GM21786 (cell line): Measurements from ENCODE around the gene PTRHD1.
"Not testable (repeated sequence)": the region's sequence is repeated elsewhere in the genome, so short reads cannot be mapped to it uniquely, and the experiment has no call there.

ENCODE experiments used
- ATAC-seq: cut with Tn5 transposase; IDR thresholded peaks from one replicate; pipeline ENCODE4 v1.9.1; 2021; ENCODE audit not compliant: unreplicated experiment

Gene PTRHD1

DNA sequence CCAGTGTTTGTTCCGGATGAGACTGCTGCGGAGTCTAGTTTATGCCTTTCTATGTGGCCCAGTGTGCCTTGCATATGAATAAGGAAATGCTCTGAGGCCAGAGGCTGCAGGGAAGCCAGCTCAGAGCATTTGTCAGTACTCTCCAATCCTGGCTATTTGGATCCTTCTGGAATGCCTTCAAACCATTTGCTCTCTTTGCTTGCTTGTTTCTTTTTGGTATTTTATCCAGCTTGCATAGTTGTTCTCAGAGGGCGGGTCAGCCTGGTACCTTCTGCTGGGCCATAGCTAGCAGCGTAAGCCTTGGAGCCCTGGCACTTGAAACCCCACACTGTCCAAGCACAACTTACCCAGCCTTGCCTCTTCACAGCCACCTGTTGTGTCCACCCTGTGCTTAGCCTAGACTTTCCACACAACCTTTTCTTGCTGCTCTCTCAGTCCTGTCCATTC is 20.5 kb upstream of the PTRHD1 start:
- ATAC-seq, result no peak

DNA sequence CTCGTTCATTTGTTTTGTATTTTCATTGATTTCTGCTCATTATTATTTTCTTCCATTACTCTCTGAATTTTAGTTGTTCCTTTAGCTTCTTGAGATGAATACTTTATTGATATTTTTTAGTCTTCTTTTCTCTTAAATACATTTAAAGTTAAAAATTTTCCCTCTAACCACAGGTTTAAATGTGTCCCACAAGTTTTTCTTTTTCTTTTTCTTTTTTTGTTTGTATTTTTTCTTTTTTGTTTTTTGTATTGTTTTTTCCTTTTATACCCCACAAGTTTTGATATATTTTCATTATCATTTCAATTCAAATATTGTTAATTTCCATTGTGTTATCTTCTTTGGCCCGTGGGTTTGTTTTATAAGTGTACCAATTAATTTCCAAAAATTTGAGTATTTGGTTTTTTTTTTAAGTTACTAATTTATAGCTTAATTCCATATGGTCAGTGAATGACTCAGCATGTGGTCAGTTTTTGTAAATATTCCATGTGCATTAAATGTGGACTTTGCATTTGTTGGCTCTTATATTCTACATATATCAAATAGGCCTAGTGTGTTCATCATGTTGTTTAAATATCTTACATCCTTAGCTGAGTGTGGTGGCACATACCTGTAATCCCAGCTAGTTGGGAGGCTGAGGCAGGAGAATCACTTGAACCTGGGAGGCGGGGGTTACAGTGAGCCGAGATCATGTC is 16.3 kb upstream of the PTRHD1 start:
- ATAC-seq, result no peak

DNA sequence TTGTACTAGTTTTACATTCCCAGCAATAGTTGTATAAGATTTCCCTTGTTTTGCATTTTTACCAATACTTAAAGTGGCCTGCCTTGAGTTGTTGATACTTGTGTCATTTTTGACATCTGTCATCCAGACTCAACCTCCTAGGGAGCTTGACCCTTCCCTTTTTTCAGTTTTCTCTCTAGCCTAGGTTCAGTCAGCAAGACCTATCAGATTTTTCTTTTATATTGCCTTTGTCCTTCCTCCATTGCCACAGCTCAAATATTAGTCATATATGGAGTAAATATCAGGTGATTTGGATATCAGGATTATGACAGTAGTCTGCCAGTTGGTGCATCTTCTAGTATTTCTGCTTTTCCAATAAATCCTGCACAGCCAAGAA is 13.5 kb upstream of the PTRHD1 start:
- no peak for ATAC-seq

DNA sequence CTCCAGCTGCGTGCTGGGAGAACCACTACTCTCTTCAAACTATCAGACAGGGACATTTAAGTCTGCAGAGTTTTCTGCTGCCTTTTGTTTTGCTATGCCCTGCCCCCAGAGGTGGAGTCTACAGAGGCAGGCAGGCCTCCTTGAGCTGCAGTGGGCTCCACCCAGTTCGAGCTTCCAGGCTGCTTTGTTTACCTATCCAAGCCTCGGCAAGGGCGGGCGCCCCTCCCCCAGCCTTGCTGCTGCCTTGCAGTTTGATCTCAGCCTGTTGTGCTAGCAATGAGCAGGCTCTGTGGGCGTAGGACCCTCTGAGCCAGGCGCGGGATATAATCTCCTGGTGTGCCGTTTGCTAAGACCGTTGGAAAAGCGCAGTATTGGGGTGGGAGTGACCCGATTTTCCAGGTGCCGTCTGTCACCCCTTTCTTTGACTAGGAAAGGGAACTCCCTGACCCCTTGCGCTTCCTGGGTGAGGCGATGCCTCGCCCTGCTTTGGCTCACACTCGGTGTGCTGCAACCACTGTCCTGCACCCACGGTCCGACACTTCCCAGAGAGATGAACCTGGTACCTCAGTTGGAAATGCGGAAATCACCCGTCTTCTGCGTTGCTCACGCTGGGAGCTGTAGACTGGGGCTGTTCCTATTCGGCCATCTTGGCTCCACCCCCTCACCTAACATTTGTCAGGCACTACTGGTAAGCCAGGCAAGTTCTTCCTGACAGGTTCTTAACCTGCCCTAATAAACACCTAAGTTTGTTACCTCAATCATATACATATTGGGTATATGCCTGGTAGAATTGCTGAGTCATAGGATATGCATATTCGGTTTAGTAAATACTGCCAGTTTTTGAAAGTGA is 12.8 kb upstream of the PTRHD1 start:
- ATAC-seq, result not testable (repeated sequence)

DNA sequence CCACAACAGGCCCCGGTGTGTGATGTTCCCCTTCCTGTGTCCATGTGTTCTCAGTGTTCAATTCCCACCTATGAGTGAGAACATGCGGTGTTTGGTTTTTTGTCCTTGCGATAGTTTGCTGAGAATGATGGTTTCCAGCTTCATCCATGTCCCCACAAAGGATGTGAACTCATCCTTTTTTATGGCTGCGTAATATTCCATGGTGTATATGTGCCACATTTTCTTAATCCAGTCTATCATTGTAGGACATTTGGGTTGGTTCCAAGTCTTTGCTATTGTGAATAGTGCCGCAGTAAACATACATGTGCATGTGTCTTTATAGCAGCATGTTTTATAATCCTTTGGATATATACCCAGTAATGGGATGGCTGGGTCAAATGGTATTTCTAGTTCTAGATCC is 7.3 kb upstream of the PTRHD1 start:
- not testable (repeated sequence) for ATAC-seq

DNA sequence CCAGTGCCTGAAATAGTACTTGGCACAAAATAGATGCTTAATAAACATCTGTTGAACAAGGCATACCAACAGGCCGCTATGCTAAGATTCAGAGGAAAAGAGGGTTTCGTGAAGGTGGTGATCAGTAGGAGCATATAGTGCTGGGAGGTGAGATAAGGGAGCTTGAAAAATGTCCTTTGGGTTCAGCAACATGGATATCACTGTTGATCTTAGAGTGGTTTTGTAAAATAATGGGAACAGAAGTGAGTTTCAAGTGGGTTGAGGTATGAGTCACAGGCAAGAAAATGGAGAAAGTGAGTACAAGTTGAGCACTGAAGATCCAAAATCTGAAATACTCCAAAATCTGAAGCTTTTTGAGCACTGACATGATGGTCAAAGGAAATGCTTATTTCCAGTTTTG is 4.5 kb upstream of the PTRHD1 start:
- no peak for ATAC-seq

DNA sequence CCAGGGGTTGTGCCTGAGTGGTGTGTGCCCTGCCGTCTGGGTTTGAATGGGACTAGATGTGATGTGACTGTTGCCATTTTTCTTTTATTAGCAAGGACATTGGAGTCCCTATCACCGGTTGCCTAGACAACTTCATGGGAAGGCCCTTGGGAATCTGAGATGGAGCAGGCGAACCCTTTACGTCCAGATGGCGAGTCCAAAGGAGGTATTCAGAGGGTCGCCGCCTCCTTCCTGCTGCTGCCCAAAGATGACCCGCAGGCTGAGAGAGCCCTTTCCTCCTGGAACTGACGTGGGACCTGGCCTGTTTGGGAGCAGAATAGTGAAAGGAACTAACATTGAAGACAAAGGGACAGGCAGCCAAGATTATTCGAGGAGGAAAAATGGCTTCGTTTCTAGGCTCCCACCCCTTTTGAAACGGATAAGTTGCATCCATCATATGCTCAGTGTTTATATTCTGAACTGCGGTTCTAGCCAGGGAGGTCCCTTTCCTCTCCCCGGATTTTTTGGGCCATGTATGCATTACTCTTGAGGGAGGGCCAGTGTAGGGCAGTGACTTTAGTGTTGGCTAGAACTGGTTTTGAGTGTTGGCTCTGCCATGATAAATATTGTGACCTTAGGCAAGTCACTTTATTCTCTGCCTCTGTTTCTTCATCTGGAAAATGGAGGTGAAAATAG is 707 bp upstream of the PTRHD1 start:
- no peak for ATAC-seq

DNA sequence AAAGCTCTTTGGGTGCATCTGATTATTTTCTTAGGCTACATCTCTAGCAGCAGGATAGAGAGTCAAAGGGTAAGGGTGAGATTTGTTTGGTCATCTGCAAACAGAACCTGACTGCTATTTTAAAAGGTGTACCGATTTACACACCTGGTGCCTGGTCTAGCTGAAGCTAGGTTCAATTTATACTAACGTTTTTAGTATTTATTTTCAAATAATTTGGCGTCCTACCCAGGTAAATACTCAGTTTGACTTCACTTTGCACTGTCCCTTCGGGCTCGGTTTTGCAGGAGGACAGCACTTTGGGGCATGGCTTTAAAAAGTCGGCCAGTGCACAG is 683 bp downstream of the PTRHD1 start:
- no peak for ATAC-seq

DNA sequence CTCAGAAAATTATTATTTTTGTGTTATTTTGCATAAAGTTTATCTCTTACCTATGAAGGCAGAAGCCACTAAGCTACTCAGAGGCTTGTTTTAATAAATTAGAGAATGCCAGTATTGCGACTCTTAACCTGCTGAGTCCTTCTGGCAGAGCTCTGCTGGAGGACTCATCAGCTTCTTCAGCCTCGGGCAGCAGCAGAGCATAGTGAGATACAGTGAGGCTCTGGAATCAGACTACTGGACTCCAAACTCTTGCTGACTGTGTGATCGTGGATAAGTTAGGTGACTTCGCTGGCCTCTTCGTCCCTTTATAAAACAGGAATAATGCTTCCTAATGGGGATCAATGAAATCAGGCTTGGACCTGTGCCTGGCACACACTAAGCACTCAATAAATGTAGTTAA is 1.7 kb downstream of the PTRHD1 start:
- ATAC-seq, result no peak

DNA sequence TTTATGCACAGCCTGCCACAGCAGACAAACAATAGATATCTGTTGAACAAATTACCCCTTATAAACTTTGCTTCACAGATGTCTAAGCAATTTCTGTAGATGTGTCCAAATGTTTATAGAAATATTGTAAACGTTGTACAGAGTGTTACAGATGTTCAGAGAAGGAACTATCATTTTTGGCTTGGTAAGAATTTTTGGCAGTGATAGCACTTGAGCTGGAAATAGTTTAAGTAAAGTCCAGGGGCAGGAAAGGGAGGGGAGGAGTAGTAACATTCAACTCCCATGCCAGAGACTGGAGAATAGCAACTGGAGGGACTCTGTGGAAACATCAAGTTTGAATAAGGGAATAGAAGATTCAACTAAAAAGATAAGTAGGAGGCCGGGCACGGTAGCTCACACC is 4.4 kb downstream of the PTRHD1 start:
- ATAC-seq, result no peak

DNA sequence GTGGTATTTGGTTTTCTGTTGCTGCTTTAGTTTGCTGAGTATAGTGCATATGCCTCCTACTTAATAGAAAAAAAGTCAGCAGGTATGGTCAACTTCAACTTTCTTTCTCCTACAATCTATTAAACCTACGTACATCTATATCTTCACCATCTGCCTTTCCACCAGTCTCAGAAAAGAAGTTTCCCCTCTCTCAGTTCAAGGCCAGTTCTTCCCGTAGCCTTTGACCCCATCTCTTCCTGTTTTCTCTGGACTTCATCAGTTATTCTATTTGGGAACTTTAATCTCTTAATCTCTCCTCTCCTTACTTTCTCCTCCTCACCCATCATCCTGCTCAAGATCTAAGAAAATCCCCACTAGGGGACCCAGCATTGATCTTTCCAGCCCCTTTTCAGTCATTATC is 5.7 kb downstream of the PTRHD1 start:
- ATAC-seq, result no peak

DNA sequence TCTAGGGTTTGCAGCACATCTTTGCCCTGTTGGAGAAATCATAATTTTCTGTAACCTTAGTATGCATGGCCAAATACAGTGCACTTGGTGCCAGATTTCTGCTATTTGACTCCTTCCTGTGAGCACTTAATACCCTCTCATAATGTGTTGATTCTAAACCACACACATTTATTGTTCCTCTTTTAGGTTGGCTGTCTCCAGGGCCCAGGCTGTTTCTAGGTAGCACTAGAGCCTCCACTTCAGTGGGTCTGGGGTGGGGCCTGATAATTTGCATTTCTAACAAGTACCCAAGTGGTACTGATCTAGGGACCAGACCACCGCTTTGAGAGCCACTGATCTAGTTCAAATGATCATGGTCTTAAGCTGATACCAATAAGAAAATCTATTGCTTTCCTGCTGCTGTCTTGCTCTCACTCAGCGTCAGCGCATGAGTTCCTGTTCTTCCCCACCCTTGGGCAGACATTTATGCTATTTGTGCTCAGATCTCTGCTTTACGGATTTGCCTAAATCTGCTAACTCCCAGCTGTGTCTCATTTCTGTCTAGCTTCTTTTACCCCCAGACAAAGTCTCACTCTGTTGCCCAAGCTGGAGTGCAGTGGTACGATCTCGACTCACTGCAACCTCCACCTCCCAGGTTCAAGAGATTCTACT is 7.4 kb downstream of the PTRHD1 start:
- ATAC-seq, result peak; percentile 71

DNA sequence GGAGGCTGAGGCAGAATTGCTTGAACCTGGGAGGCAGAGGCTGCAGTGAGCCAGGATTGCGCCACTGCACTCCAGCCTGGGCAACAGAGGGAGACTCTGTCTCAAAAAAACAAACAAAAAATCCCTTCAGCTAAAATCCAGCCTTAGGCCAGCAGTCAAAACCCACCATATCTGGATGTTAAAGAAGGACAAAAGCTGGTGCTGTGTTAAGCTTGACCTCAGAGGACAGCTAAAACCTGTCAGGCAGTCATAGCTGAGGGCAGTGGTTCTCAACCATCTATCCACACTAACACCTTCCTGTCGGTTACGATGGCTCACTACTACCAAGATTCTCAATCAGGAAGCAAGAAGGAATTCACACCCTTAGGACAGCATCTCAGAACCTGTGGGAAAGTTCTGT is 9.6 kb downstream of the PTRHD1 start:
- no peak for ATAC-seq

DNA sequence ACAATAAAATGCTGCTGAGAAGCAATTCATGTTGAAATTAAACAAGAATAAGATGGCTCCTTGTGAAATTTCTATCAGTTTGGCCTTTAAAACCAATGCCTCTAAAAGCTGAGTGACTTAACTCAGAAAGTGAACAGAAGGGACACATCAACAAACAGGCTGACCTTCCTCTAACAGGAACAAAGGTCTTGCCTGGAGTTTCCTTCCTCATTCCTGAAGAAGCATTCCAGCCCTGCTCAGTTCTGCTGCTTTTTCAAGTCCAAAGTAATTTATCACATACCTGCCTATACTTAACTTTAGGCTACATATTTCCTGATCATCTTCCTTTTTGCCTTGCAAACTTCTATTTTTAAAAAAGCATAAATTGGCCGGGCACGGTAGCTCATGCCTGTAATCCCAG is 14.1 kb downstream of the PTRHD1 start:
- ATAC-seq, result no peak

DNA sequence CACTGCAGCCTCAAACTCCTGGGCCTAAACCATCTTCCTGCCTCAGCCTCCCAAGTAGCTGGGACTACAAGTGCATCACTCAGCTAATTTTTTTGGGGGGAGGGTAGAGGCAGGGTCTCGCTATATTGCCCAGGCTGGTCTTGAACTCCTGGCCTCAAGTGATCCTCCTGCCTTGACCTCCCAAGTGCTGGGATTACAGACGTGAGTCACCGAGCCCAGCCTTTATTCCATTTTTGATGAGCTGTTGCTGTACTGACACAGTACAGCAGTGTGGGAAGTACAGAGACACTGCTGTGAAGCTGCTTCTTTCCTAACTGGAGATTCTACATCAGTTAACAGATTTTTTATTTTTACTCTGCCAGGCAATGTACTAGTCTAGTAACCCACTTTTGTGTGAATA is 18.8 kb downstream of the PTRHD1 start:
- ATAC-seq, result no peak

DNA sequence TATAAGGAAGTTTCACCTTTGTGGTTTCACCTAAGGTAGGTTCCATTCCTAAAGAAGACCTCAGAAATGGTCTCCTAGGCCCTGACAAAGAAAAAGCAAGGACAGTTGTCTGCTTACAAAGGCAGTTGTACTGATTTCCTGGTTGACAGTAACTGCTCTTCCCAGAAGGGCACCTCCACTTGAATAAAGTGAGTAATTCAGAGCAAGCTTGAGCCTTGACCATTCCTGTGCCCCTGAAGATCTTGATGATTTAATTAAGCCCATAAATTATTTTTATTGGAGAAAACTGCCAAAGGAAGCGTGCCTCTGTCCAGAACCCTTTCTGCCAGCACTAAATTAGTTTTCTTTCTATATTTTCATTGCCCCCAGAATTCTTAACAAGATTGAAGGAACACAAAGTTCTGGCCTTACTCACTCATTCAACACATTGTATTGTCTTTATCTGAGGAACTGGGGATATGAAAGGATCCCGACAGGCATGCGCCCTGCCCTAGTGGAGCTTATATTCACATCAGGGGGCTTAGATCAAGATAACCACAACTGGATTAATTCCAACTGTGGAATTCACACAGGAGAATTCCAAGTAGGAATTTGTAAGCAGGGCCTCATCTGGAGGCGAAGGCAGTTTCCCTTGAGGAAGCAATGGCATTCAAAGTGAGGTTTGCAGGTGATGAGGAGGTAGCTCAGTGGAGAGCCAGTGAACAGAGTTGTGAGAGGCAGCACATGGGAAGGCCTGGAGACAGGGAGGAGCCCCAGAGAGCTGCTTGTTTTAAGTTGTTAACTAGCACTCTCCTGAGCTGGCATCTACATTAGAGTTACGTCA is 21.2 kb downstream of the PTRHD1 start:
- no peak for ATAC-seq

DNA sequence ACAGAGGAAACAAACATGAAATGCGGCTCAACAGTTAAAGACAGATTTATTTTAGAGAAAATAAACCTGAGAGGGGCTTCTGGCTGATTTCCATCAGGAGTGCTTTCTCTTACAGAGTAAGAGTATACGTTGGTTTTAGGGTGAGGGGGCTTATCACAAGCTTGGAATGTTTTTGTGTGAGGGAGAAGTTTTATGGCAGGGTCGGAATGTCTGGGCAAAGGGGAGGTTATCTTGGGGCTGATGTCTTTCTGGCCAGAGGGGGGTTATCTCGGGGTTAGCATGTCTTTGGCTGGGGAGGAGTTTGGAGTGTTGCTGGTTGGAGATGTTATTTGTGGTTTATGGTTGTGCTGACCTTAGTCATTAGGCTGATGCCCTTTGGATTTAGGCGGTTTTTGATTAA is 22.1 kb downstream of the PTRHD1 start:
- no peak for ATAC-seq

DNA sequence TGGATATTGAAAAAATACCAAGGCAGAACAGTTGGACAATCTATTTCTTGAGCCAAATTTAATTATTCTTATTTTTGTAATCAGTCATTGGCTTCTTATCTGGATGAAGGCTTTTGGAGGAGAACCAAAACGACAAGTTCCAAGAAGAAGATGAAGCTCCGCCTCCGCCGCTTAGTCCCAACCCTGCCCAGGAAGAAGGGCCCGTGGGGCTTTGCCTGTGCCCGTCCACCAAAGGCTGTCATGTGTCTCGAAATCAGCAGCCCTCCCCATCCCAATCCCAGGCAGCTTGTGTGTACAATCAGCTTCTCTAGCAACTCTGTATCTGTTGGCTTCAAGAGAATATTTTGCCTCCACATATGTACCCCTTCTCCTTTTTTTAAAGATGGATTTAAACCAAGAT is 24.6 kb downstream of the PTRHD1 start:
- ATAC-seq, result no peak

DNA sequence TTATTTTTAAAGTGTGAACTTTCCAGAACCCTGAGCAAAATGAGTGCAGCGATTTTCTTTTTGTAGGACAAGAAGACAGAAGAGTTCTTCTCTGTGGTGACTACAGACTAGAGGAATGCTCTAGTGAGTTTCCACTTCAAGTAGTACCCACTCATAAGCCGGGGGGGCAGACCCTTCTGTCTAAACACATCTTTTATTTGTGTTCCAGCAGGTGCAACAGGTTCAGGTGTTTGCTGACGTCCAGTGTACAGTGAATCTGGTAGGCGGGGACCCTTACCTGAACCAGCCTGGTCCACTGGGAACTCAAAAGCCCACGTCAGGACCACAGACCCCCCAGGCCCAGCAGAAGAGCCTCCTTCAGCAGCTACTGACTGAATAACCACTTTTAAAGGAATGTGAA is 25.2 kb downstream of the PTRHD1 start:
- no peak for ATAC-seq

DNA sequence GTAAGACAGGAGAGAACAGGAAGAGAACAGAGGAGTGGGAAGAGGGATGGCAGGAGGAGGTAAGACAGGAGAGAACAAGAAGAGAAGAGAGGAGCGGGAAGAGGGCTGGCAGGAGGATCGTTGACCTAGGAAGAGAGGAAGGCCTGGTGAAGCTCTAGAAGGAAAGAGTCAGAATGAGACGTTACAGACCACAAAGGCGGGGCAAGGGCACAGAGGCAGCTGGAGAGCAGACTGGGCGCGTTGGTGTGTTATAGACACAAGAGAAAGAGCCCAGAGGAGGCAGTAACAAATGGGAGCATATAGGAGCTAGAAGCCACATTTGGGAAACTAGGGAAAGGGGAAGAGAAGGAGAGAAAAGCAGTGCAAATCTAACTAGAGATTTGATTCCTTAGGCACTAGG is 26.6 kb downstream of the PTRHD1 start:
- ATAC-seq, result no peak

DNA sequence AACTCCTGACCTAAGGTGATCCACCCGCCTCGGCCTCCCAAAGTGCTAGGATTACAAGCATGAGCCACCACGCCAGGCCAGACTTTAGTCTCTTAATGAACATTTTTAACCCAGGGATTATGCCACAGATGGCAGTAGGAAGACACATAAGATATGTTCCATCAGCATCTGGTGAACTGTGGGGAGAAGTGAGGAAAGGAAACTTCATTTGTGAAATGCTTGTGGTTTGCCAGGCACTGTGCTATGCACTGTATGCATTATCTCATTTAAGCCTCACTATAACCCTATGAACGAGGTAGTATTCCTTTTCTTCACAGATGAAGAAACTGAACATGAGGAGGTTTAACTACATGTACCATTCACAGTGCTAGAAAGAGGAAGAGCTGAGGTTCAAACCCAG is 29.3 kb downstream of the PTRHD1 start:
- ATAC-seq, result no peak
